Activated naive CD8-positive, alpha-beta T cell treated with anti-CD3 and anti-CD28 coated beads, Interleukin-2, amount 10 ng/mL, durations not matched to agents 7 days and 5 days (primary cell): ENCODE results near the gene RFFL. TPM values are rescaled to one million over a fixed set of nuclear protein-coding genes. Genes with fewer than 3 reads are reported as not detected.
A peak's percentile ranks its signal among the peaks of the same experiment; 100 is the strongest.

Experiments used
- ATAC-seq: fragments of 150-1000 bp; cut with Tn5 transposase; one replicate; pipeline ENCODE4 v1.10.0; 2021; ENCODE audit warnings: low read depth, moderate library complexity
- POLR2A ChIA-PET: fragments of 350-600 bp; sonication (Branson Sonifier 250); formaldehyde crosslinking; loops from one replicate; lab custom pipeline; 2021; ENCODE audit warnings: antibody characterized with exemption; lab: Charles Lee
- DNase-seq: peaks from one replicate; pipeline ENCODE4 v3.0.0; 2021
- H3K27ac Mint-ChIP-seq: one replicate; pipeline ENCODE4 v1.8.0; 2022; ENCODE audit warnings: mild to moderate bottlenecking, mixed read lengths
- H3K27me3 Mint-ChIP-seq: one replicate; pipeline ENCODE4 v1.8.0; 2022; ENCODE audit warnings: mild to moderate bottlenecking, moderate library complexity, mixed read lengths
- H3K36me3 Mint-ChIP-seq: one replicate; pipeline ENCODE4 v1.8.0; 2021; ENCODE audit warnings: mild to moderate bottlenecking, mixed read lengths
- H3K4me1 Mint-ChIP-seq: one replicate; pipeline ENCODE4 v1.8.0; 2021; ENCODE audit warnings: mixed read lengths
- H3K4me3 Mint-ChIP-seq: one replicate; pipeline ENCODE4 v1.8.0; 2022; ENCODE audit warnings: mild to moderate bottlenecking, moderate library complexity, mixed read lengths
- H3K9me3 Mint-ChIP-seq: one replicate; pipeline ENCODE4 v1.8.0; 2021; ENCODE audit warnings: mixed read lengths
- total RNA-seq, 2 experiments: library from RNA; stranded (reverse); gene quantifications; one replicate each; pipeline ENCODE4 v1.2.3, GENCODE V29; 2021

The RFFL gene
- total RNA-seq, 2 experiments from 2014 or later: 37.4 to 42.3 TPM

DNA sequence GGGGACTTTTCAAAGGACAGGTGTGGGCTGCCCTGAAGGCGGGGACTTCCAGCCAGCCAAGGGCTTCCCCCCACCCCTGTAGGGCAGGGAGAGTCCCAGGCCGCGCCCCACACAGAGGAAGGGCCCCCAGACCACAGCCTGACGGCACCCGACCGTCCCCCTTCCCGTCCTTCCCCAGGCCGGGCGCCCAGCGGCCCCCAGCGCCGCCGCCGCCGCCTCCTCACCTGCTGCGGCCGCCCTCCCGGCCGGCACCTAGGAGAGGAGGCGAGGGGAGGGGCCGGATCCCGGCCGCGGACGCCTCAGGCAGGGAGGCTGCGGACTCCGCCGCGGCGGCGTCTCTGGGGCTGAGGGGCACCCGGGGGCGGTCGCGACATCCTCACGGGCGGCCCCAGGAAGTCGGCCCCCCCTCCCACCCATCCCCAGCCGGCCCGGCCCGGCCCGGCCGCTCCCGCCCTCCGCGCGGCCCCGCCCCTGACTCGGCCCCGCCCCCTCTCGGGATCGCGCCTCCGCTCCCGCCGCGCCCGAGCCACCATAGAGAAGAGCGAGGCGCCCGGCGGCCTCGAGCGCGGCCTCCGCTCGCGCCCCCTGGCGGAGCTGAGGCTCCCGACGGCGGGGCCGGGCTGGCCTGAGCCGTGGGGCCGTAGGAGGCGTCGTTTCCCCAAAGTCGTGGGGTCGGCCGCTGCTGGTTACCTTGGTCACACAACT, 25.5 kb upstream of the RFFL start:
- H3K36me3 Mint-ChIP-seq: peaks cover 2% of the 10 kb centered on the region
- H3K9me3 Mint-ChIP-seq: no peaks in the 10 kb centered on the region
- no peaks in the 10 kb centered on the region for H3K27me3 Mint-ChIP-seq
- POLR2A ChIA-PET: interaction anchor here (0.8 to 3.0 kb wide), 12 partner anchors 9 to 152 kb away, joined by 3 to 15 read pairs (median 4); partner anchors contain the start of genes CCT6B, LIG3, RAD51D and RFFL
- H3K27ac Mint-ChIP-seq: peak overlapping the region; percentile 91
- H3K4me3 Mint-ChIP-seq: peak overlapping the region; percentile 85
- H3K4me1 Mint-ChIP-seq: peaks cover 24% of the 10 kb centered on the region
- ATAC-seq (peak; percentile 85), DNase-seq (peak; percentile 98)

DNA sequence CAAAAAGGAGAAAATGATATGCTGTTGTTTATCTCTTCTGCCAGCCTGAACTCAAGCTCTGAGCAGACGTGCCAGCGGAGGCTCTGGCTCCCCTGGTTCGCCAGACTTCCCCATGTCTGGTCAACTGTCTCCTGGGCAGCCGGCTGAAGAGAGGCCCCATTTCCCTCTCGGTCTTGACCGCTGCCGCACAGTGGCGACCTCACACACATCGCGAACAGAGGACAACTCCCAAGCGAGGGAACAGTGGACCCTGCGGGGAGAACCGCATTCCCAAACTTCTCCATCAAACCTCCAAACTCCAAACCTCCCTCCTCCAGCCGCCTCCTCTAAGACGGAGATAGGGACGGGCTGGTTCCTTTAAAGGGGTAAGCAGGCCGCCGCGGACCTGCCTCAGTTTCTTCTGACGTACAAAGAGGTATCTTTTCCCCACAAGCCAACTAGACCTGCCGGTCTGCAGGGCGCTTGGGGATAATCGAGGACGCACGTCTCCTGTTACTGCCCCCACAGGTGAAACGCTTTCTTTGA, 24.9 kb upstream of the RFFL start:
- Mint-ChIP-seq H3K4me3 (peak overlapping the region; percentile 85), H3K9me3 (no peaks in the 10 kb centered on the region)

DNA sequence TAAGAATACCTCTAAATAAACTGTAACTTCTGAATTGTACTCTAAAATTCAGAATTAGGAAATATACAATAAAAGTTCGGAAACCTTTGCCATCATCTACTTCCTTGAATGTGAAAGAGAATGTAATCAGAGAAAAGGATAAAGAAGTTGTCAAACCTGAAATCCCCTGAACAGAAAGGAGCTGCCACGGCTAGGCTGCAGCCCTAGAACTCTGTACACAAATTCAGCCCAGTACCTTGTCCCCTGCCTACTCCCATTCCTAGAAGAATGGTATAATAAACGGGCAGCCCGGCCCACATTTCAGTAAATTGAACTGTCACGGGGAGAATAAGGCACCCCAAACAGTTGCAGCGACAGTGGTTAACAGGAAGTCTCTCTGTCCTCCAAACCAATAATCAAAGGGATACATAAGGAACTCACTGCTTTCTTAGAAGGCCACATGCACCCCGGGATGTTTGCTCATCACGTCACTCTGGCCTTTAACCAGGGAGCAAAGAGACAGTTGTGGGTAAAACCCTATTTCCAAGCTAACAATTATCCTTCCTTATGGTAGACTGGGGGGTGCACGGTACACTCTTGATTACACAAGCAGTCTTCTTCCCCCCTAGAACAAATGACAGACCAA, 24.3 kb upstream of the RFFL start:
- peak overlapping the region; percentile 85 for H3K4me3 Mint-ChIP-seq
- peak; percentile 35 for DNase-seq
- H3K27ac Mint-ChIP-seq: peak overlapping the region; percentile 83
- no peak for ATAC-seq
- no peaks in the 10 kb centered on the region for H3K9me3 Mint-ChIP-seq
- H3K36me3 Mint-ChIP-seq: peaks cover 2% of the 10 kb centered on the region
- POLR2A ChIA-PET: interaction anchor here (0.6 to 1.3 kb wide), 3 partner anchors 31 to 105 kb away, joined by 3 to 4 read pairs (median 3); no protein-coding TSS in a partner anchor
- H3K4me1 Mint-ChIP-seq: peaks cover 25% of the 10 kb centered on the region
- no peaks in the 10 kb centered on the region for H3K27me3 Mint-ChIP-seq

More for the DNA sequence above, 24.9 kb upstream of the RFFL start:
- Mint-ChIP-seq H3K27me3 (no peaks in the 10 kb centered on the region), H3K27ac (peak overlapping the region; percentile 83), H3K36me3 (peaks cover 2% of the 10 kb centered on the region), H3K4me1 (peaks cover 24% of the 10 kb centered on the region)
- POLR2A ChIA-PET: interaction anchor here (0.6 to 0.8 kb wide), 2 partner anchors 65 to 106 kb away, joined by 3 to 4 read pairs; no protein-coding TSS in a partner anchor
- ATAC-seq: no peak
- no peak for DNase-seq

DNA sequence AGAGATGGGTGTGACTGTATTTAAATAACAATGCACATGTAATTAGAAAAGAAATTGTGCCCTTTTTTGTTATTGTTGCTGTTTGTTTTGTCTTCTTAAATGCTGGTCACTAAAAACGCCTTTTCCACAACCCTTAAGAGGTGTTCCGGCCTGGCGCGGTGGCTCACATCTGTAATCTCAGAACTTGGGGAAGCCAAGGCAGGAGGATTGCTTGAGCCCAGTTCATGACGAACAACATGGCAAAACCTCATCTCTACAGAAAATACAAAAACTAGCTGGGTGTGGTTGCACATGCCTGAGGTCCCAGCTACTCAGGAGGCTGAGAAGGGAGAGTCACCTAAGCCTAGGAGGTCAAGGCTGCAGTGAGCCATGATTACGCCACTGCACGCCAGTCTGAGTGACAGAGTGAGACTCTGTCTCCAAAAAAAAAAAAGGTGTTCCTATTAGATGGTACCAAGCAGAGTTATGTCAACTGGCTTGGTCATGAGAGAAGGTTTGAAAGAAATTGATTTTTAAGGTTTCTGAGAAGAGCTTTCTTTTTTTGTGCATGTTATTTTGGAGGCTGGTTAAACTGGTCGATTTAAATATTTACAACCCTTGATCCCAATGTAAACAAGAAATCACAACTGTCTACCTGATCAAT, 23.5 kb upstream of the RFFL start:
- Mint-ChIP-seq H3K27ac (no peak overlapping the region), H3K9me3 (no peaks in the 10 kb centered on the region), H3K4me3 (peak overlapping the region; percentile 85), H3K36me3 (peaks cover 2% of the 10 kb centered on the region), H3K27me3 (no peaks in the 10 kb centered on the region), H3K4me1 (peaks cover 32% of the 10 kb centered on the region)
- DNase-seq (no peak), ATAC-seq (no peak)
- POLR2A ChIA-PET: interaction anchor here (1.3 kb wide), 1 partner anchor 30 kb away, joined by 3 read pairs; no protein-coding TSS in a partner anchor

DNA sequence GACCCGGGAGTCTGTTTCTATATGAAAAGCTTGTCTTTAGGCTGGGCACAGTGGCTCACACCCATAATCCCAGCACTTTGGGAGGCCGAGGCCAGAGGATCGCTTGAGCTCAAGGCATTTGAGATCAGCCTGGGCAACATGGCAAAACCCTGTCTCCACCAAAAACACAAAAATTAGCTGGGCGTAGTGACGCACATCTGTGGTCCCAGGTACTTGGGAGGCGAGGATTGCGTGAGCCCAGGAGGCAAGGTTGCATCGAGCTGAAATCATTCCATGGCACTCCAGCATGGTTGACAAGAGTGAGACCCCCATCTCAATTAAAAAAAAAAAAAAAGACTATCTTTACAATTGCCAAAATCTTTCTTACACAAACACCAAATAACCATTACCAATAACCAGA, 22.7 kb upstream of the RFFL start:
- H3K27ac Mint-ChIP-seq: no peak overlapping the region
- no peak overlapping the region for H3K4me3 Mint-ChIP-seq
- H3K27me3 Mint-ChIP-seq: no peaks in the 10 kb centered on the region
- no peaks in the 10 kb centered on the region for H3K9me3 Mint-ChIP-seq
- ATAC-seq (no peak), DNase-seq (no peak)
- H3K4me1 Mint-ChIP-seq: peaks cover 35% of the 10 kb centered on the region
- POLR2A ChIA-PET: interaction anchor here (1.1 kb wide), 1 partner anchor 40 kb away, joined by 3 read pairs; no protein-coding TSS in a partner anchor
- peaks cover 2% of the 10 kb centered on the region for H3K36me3 Mint-ChIP-seq

DNA sequence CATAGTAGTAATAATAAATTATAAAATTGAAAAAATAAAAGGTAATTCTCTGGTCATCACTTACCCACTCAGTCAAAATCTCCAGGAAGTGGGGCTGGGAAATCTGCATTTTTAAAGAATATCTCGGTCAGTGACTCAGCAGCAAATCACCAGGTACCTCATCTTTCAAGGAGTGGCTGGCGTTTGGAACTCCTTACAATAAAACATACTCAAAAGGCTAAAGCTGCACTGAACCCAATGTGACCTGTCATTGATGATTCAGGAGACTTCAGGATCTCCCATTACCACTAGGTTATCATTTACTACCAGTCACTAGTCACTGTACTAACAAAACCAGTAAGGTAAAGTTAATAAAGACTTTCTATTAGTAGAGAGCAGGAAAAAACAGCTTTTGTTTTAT, 21.5 kb upstream of the RFFL start:
- H3K27ac Mint-ChIP-seq: no peak overlapping the region
- DNase-seq (no peak), ATAC-seq (no peak)
- no peak overlapping the region for H3K4me3 Mint-ChIP-seq
- peaks cover 45% of the 10 kb centered on the region for H3K4me1 Mint-ChIP-seq
- no peaks in the 10 kb centered on the region for H3K27me3 Mint-ChIP-seq
- POLR2A ChIA-PET: interaction anchor here (1.1 kb wide), 1 partner anchor 39 kb away, joined by 3 read pairs; no protein-coding TSS in a partner anchor
- H3K36me3 Mint-ChIP-seq: peaks cover 2% of the 10 kb centered on the region
- no peaks in the 10 kb centered on the region for H3K9me3 Mint-ChIP-seq

DNA sequence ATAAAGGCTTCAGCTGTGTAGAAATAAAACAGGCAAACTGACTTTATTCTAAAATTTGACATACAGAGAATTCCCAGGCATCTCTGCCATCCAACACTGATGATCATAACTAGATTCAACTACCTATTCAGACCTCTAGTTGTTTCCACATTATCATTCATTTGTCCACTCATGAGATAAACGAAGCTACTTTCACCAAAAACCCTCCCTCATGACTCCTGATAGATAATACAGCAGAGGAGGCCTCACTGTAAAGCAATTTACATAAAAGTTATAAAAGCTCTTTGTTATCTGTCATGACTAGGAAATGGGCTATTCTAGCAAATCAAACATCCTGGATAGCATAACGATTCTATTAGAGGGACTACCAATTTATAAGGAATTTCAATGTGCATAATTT, 19.6 kb upstream of the RFFL start:
- POLR2A ChIA-PET: no interaction called here
- H3K27ac Mint-ChIP-seq: no peak overlapping the region

DNA sequence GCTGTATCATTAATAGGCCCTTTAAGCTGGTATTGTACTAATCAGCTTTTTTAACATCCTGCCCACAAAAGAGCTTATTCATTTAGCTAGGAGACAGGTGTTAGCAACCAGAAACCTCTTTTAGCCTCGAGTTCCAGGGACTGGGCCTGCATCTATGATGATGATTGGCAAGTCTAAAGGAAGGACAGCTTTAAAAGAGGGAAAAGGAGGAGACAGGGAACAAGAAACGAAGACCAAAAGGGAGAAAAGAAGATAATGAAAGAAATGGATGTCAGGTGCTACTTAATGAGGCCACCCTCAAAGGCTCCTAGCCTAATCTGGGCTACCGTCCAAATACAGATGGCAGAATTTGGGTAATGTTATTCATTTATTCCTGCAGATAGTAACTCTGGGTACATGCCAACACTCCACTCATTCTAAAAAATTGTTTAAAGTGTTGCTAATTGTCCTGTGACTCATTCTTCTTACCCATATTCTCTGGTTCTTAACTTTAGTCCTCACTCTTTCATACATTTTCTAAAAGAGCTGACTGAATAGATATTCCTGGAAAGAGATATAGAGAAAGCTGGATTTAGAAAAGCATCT, 18.7 kb upstream of the RFFL start:
- H3K27ac Mint-ChIP-seq: peak overlapping the region; percentile 26
- ATAC-seq (no peak), DNase-seq (no peak)
- POLR2A ChIA-PET: interaction anchor here (0.5 to 0.9 kb wide), 3 partner anchors 21 to 503 kb away, joined by 3 to 4 read pairs (median 4); no protein-coding TSS in a partner anchor
- H3K9me3 Mint-ChIP-seq: no peaks in the 10 kb centered on the region
- H3K4me3 Mint-ChIP-seq: peak overlapping the region; percentile 51
- H3K36me3 Mint-ChIP-seq: peaks cover 6% of the 10 kb centered on the region
- peaks cover 30% of the 10 kb centered on the region for H3K4me1 Mint-ChIP-seq
- H3K27me3 Mint-ChIP-seq: no peaks in the 10 kb centered on the region

More for the DNA sequence above, 19.6 kb upstream of the RFFL start:
- H3K4me1 Mint-ChIP-seq: peaks cover 39% of the 10 kb centered on the region
- H3K4me3 Mint-ChIP-seq: no peak overlapping the region
- H3K9me3 Mint-ChIP-seq: no peaks in the 10 kb centered on the region
- H3K36me3 Mint-ChIP-seq: peaks cover 5% of the 10 kb centered on the region
- ATAC-seq: no peak
- no peak for DNase-seq
- H3K27me3 Mint-ChIP-seq: no peaks in the 10 kb centered on the region

DNA sequence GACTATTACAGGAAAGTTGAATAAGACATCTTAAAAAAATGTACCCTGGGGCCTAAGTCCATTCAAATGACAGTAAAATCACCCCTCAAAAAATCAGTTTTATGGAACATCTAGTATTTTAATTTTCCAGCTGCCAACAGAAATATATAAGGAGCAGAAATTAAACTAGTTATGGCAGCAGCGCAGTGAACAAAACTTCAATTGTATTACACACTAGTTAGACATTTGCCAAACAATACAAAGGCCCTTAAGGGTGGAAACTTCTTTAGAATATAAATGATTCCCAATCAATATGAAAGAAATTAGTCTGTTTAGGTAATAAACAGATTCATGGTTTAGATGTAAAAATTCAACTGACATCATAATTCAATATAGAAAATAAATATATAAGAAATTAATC, 18.1 kb upstream of the RFFL start:
- H3K9me3 Mint-ChIP-seq: no peaks in the 10 kb centered on the region
- H3K4me1 Mint-ChIP-seq: peaks cover 26% of the 10 kb centered on the region
- no peaks in the 10 kb centered on the region for H3K27me3 Mint-ChIP-seq
- peaks cover 8% of the 10 kb centered on the region for H3K36me3 Mint-ChIP-seq
- no peak for DNase-seq
- no peak for ATAC-seq
- POLR2A ChIA-PET: interaction anchor here (0.6 to 0.9 kb wide), 2 partner anchors 21 to 59 kb away, joined by 4 read pairs; no protein-coding TSS in a partner anchor
- H3K27ac Mint-ChIP-seq: no peak overlapping the region
- H3K4me3 Mint-ChIP-seq: no peak overlapping the region

DNA sequence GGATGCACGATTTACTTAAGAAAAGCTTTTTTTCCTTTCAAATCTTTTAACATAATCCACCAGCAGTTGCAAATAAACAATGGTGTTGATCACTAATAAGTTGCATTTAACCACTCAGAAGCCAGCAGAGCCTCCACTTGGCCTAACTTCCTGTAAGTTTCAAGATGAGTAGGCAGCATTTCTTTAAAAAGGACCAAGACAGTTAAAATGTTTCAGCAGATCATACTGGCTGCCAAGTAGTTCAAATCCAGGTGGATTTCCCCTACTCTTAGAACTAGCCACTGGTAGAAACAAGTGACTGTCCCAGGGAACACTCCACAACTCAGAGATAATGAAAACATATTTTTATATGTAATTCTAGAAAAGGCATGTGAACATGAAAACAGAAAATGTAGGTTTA, 17.0 kb upstream of the RFFL start:
- no peaks in the 10 kb centered on the region for H3K9me3 Mint-ChIP-seq
- POLR2A ChIA-PET: interaction anchor here (0.7 to 1.0 kb wide), 4 partner anchors 9 to 61 kb away, joined by 3 read pairs; no protein-coding TSS in a partner anchor
- H3K4me1 Mint-ChIP-seq: peaks cover 25% of the 10 kb centered on the region

DNA sequence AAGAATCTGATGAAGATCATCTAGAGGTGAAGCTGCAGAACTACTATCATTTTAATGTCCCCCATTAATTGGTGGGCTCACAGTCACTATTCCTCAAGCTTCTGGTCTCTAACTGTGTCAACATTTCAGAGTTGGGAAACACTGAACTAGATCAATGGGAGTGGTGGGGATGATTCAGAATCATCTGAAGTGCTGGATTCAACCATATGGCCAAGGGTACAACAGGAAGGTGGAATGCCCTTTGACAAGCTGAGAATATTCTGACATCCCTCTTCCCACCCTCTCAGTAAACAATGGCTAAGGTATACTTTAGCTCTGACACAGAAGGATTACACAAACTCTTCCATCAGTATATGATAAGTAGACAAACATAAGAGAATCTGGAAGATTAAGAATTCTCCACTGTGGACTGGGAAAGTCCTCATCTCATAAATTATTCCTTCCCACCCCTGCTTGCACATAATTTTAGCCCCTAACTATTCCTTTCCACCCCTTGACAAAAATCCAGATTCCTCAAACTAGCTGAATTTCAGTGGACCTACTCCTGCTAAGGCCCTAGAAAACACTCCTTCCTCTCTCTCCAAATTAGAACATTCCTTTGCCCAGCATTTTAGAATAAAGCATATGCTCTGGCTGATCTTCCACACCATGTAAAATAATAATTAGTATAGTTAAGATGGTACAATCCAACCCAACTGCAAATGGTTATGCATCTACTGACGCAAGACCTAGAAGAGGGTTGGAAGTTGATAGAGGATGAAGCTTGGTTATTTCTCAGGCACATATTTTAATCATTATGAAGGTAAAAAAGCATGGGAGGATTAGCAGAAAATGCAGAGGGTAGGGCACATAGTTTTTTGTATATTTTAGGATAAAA, 16.3 kb upstream of the RFFL start:
- peaks cover 27% of the 10 kb centered on the region for H3K4me1 Mint-ChIP-seq
- no peak overlapping the region for H3K4me3 Mint-ChIP-seq
- no peak for ATAC-seq
- H3K36me3 Mint-ChIP-seq: peaks cover 6% of the 10 kb centered on the region
- H3K27me3 Mint-ChIP-seq: no peaks in the 10 kb centered on the region
- no peaks in the 10 kb centered on the region for H3K9me3 Mint-ChIP-seq
- peak overlapping the region; percentile 6 for H3K27ac Mint-ChIP-seq
- POLR2A ChIA-PET: interaction anchor here (0.7 to 1.0 kb wide), 3 partner anchors 10 to 33 kb away, joined by 3 read pairs; no protein-coding TSS in a partner anchor
- no peak for DNase-seq

More for the DNA sequence above, 17.0 kb upstream of the RFFL start:
- peaks cover 8% of the 10 kb centered on the region for H3K36me3 Mint-ChIP-seq
- ATAC-seq: peak; percentile 72
- no peaks in the 10 kb centered on the region for H3K27me3 Mint-ChIP-seq
- no peak for DNase-seq
- H3K4me3 Mint-ChIP-seq: peak overlapping the region; percentile 22
- peak overlapping the region; percentile 31 for H3K27ac Mint-ChIP-seq

DNA sequence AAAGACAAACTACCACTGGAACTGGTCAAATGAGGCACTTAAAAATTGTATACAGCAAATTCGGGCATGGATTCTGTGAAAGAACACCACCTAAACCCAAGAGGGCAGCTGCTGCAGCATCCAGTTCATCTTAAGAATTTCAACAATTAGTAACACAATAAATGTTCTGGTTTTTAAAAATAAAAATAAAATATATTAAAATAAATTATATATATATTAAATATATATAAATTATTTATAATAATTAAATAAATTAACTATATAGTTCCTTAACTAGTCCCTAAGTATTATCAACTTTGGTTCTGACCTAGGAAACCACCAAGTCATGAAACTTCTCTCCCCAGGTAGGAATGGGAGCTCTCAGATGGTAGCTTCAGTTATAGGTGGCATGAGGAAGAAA, 13.4 kb upstream of the RFFL start:
- Mint-ChIP-seq H3K27me3 (no peaks in the 10 kb centered on the region), H3K4me3 (no peak overlapping the region), H3K36me3 (peaks cover 9% of the 10 kb centered on the region), H3K27ac (no peak overlapping the region), H3K4me1 (peaks cover 43% of the 10 kb centered on the region), H3K9me3 (no peaks in the 10 kb centered on the region)
- no peak for ATAC-seq
- POLR2A ChIA-PET: no interaction called here
- no peak for DNase-seq
